ENCODE data around the gene NOC2L. TPM values are rescaled to one million over a fixed set of nuclear protein-coding genes. Genes with fewer than 3 reads are reported as not detected.

The NOC2L gene
- polyA plus RNA-seq, 1 donor (not counting 4 experiments of a cell fraction or from before 2014, with no cell fraction given), result 51.8 TPM

- Histone ChIP-seq H3K4me3 (ENCODE audit: control insufficient read depth in 2 of 3, extremely low read depth in 1 of 3, insufficient read depth in 2 of 3, low read depth in 1 of 3, low read length in 3 of 3) (no peak overlapping the region), H3K79me2 (ENCODE audit: control insufficient read depth, insufficient read depth, low read length) (no peaks in the 10 kb centered on the region), H3K9me1 (ENCODE audit: control insufficient read depth, extremely low read depth, insufficient read depth, low read length) (no peaks in the 10 kb centered on the region), H3K27ac (ENCODE audit: control insufficient read depth, insufficient read depth, low read length) (no peak overlapping the region), H3K9ac (ENCODE audit: control insufficient read depth, extremely low read depth, insufficient read depth, low read length) (no peak overlapping the region), H3K27me3 (ENCODE audit: control insufficient read depth, extremely low read depth, insufficient read depth, low read length) (peaks cover 90% of the 10 kb centered on the region), H3K9me3 (ENCODE audit: control insufficient read depth, low read depth, low read length) (no peaks in the 10 kb centered on the region), H3K36me3 (ENCODE audit: control insufficient read depth in 2 of 2, extremely low read depth in 1 of 2, insufficient read depth in 2 of 2, low read length in 2 of 2) (no peaks in the 10 kb centered on the region), H3K4me1 (ENCODE audit: control insufficient read depth, extremely low read depth, insufficient read depth, low read length) (no peaks in the 10 kb centered on the region), H4K20me1 (ENCODE audit: control insufficient read depth, extremely low read depth, insufficient read depth, low read length) (peaks cover 7% of the 10 kb centered on the region), H2AFZ (ENCODE audit: control insufficient read depth, low read length) (no peak overlapping the region), H3K4me2 (ENCODE audit: control insufficient read depth, extremely low read depth, insufficient read depth, low read depth, low read length) (no peak overlapping the region)
- FAIRE-seq, result no peak
- no peak for DNase-seq (ENCODE audit: low read depth, low spot score)
- dilution Hi-C loops (cut with MboI; ENCODE audit: extremely low pct_ligation_motif_present, low sequenced_read_pairs), result no loop called here
- peak; percentile 72 for TF ChIP-seq EZH2 (IDR thresholded peaks at IDR 0.05; ENCODE audit: low read length)
- no peak for TF ChIP-seq CTCF (optimal IDR thresholded peaks at IDR 0.05 in 1 of 3, IDR thresholded peaks at IDR 0.05 in 1 of 3, conservative IDR thresholded peaks at IDR 0.05 in 1 of 3; ENCODE audit: extremely low read depth in 1 of 3, insufficient read depth in 2 of 3, low read length in 3 of 3)
These were observed 29.1 kb downstream of the NOC2L start for GRCh38 chr1:929712-930632.

GRCh38 chr1:928825-929661 lies 30.0 kb downstream of the NOC2L start:
- Histone ChIP-seq H3K4me2 (ENCODE audit: control insufficient read depth, extremely low read depth, insufficient read depth, low read depth, low read length) (no peak overlapping the region), H3K4me1 (ENCODE audit: control insufficient read depth, extremely low read depth, insufficient read depth, low read length) (no peaks in the 10 kb centered on the region), H3K9me3 (ENCODE audit: control insufficient read depth, low read depth, low read length) (no peaks in the 10 kb centered on the region), H3K79me2 (ENCODE audit: control insufficient read depth, insufficient read depth, low read length) (no peaks in the 10 kb centered on the region), H2AFZ (ENCODE audit: control insufficient read depth, low read length) (no peak overlapping the region), H3K27ac (ENCODE audit: control insufficient read depth, insufficient read depth, low read length) (no peak overlapping the region), H4K20me1 (ENCODE audit: control insufficient read depth, extremely low read depth, insufficient read depth, low read length) (peaks cover 7% of the 10 kb centered on the region), H3K27me3 (ENCODE audit: control insufficient read depth, extremely low read depth, insufficient read depth, low read length) (peaks cover 95% of the 10 kb centered on the region), H3K36me3 (ENCODE audit: control insufficient read depth in 2 of 2, extremely low read depth in 1 of 2, insufficient read depth in 2 of 2, low read length in 2 of 2) (no peaks in the 10 kb centered on the region), H3K4me3 (ENCODE audit: control insufficient read depth in 2 of 3, extremely low read depth in 1 of 3, insufficient read depth in 2 of 3, low read depth in 1 of 3, low read length in 3 of 3) (no peak overlapping the region), H3K9me1 (ENCODE audit: control insufficient read depth, extremely low read depth, insufficient read depth, low read length) (no peaks in the 10 kb centered on the region), H3K9ac (ENCODE audit: control insufficient read depth, extremely low read depth, insufficient read depth, low read length) (no peak overlapping the region)
- dilution Hi-C loops (cut with MboI; ENCODE audit: extremely low pct_ligation_motif_present, low sequenced_read_pairs), result no loop called here
- no peak for DNase-seq (ENCODE audit: low read depth, low spot score)
- TF ChIP-seq EZH2 (IDR thresholded peaks at IDR 0.05; ENCODE audit: low read length) (peak; percentile 60), CTCF (optimal IDR thresholded peaks at IDR 0.05 in 1 of 3, IDR thresholded peaks at IDR 0.05 in 1 of 3, conservative IDR thresholded peaks at IDR 0.05 in 1 of 3; ENCODE audit: extremely low read depth in 1 of 3, insufficient read depth in 2 of 3, low read length in 3 of 3) (no peak)
- no peak for FAIRE-seq

Measured in keratinocyte (primary cell).